Activated naive CD8-positive, alpha-beta T cell (primary cell): ENCODE data around the gene SCAP.
A peak's percentile ranks its signal among the peaks of the same experiment; 100 is the strongest.
"Not testable (repeated sequence)": the region's sequence is repeated elsewhere in the genome, so short reads cannot be mapped to it uniquely, and the experiment has no call there.

ENCODE experiments used
- H3K27ac Mint-ChIP-seq: one replicate; pipeline ENCODE4 v1.8.0; 2021; ENCODE audit warnings: mixed read lengths
- H3K27me3 Mint-ChIP-seq: one replicate; pipeline ENCODE4 v1.8.0; 2021; ENCODE audit warnings: mixed read lengths
- H3K36me3 Mint-ChIP-seq: one replicate; pipeline ENCODE4 v1.8.0; 2021; ENCODE audit warnings: mixed read lengths
- H3K4me1 Mint-ChIP-seq: one replicate; pipeline ENCODE4 v1.8.0; 2021; ENCODE audit warnings: low read depth, mixed read lengths
- H3K4me3 Mint-ChIP-seq: one replicate; pipeline ENCODE4 v1.8.0; 2021; ENCODE audit warnings: mild to moderate bottlenecking, mixed read lengths
- H3K9me3 Mint-ChIP-seq: one replicate; pipeline ENCODE4 v1.8.0; 2021; ENCODE audit warnings: low read depth, mixed read lengths

SCAP gene

GRCh38 chr3:47468315-47468714 is 7.4 kb downstream of the SCAP start:
- not testable (repeated sequence) for H3K9me3 Mint-ChIP-seq, H3K27me3 Mint-ChIP-seq, H3K4me3 Mint-ChIP-seq, H3K27ac Mint-ChIP-seq
- peaks cover 31% of the 10 kb centered on the region for H3K4me1 Mint-ChIP-seq
- peaks cover 14% of the 10 kb centered on the region for H3K36me3 Mint-ChIP-seq

- Mint-ChIP-seq H3K27me3 (no peaks in the 10 kb centered on the region), H3K27ac (no peak overlapping the region), H3K36me3 (peaks cover 19% of the 10 kb centered on the region), H3K4me1 (peaks cover 27% of the 10 kb centered on the region), H3K4me3 (no peak overlapping the region), H3K9me3 (peaks cover under 1% of the 10 kb centered on the region)
These were observed 11.2 kb downstream of the SCAP start for GRCh38 chr3:47464588-47464987.

- not testable (repeated sequence) for H3K9me3 Mint-ChIP-seq, H3K27me3 Mint-ChIP-seq, H3K27ac Mint-ChIP-seq, H3K4me3 Mint-ChIP-seq
- peaks cover 38% of the 10 kb centered on the region for H3K4me1 Mint-ChIP-seq
- peaks cover 14% of the 10 kb centered on the region for H3K36me3 Mint-ChIP-seq
These were observed 16.1 kb downstream of the SCAP start for GRCh38 chr3:47459534-47460085.

- H3K9me3 Mint-ChIP-seq = peaks cover 5% of the 10 kb centered on the region
- no peaks in the 10 kb centered on the region for H3K27me3 Mint-ChIP-seq
- H3K4me3 Mint-ChIP-seq = no peak overlapping the region
- peaks cover 41% of the 10 kb centered on the region for H3K4me1 Mint-ChIP-seq
- H3K36me3 Mint-ChIP-seq = peaks cover 10% of the 10 kb centered on the region
- H3K27ac Mint-ChIP-seq = no peak overlapping the region
These were observed 18.8 kb downstream of the SCAP start for GRCh38 chr3:47456984-47457383.

DNA sequence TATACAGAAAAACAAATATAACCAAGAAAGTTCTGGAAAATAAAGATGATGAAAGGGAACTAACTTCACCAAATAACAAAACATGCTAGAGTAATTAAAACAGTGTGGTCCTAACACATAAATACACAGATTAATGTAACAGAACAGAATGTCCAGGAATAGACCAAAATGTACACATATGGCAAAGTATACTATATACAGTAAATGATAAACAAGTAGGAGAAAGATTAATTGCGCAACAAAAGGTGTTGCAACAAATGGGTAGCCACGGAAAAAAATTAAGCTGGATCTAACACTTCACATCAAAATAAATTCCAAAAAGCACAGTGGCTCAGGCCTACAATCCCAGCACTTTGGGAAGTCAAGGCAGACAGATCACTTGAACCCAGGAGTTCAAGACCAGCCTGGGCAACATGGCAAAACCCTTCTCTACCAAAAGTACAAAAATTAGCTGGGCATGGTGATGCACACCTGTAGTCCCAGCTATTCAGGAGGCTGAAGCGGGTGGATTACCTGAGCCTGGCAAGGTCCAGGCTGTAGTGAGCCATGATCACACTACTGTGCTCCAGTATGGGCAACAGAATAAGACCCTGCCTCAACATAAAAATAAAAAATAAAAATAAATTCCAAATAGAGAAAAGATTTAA is 19.8 kb downstream of the SCAP start:
- Mint-ChIP-seq H3K4me1 (peaks cover 46% of the 10 kb centered on the region), H3K36me3 (peaks cover 12% of the 10 kb centered on the region), H3K9me3 (peaks cover 5% of the 10 kb centered on the region), H3K27ac (no peak overlapping the region), H3K4me3 (no peak overlapping the region), H3K27me3 (no peaks in the 10 kb centered on the region)

DNA sequence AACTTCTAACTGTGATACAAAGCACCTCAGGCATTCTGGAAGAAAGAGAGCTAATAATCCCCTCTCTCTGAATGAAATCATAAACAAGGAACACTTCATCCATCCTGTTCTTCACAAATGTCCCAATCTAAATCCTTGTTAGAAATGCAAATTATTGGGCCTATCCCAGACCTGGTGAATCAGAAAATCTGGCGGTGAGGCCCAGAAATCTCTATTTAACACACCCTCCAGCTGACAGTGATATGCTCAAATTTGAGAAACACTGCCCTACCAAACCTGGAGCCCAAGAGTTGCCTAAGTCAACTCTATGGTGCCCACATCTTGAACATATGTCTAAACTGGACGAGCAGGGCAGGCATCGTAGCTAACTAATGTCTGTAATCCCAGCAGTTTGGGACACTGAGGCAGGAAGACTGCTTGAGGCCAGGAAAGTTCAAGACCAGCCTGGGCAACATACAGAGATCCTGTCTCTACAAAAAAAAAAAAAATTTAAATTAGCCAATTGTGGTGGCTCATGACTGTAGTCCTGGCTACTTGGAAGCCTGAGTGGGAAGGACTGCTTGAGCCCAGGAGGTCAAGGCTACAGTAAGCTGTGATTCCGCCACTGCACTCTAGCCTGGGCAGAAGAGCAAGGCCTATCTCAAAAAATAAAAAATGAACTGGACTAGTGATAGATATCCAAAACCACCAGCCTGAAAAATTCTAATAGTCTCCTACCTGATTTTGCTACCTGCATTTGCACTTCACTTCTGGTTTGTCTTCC is 23.1 kb downstream of the SCAP start:
- H3K4me1 Mint-ChIP-seq = peaks cover 51% of the 10 kb centered on the region
- H3K27me3 Mint-ChIP-seq = no peaks in the 10 kb centered on the region
- no peak overlapping the region for H3K27ac Mint-ChIP-seq
- H3K4me3 Mint-ChIP-seq = no peak overlapping the region
- peaks cover 6% of the 10 kb centered on the region for H3K9me3 Mint-ChIP-seq
- peaks cover 16% of the 10 kb centered on the region for H3K36me3 Mint-ChIP-seq

- Mint-ChIP-seq H3K4me3 (no peak overlapping the region), H3K9me3 (peaks cover 6% of the 10 kb centered on the region), H3K27ac (peak overlapping the region; percentile 4), H3K27me3 (no peaks in the 10 kb centered on the region), H3K36me3 (peaks cover 5% of the 10 kb centered on the region), H3K4me1 (peaks cover 13% of the 10 kb centered on the region)
These were observed 31.6 kb downstream of the SCAP start for GRCh38 chr3:47444103-47444502.

- H3K27ac Mint-ChIP-seq = peak overlapping the region; percentile 4
These were observed 32.1 kb downstream of the SCAP start for GRCh38 chr3:47443611-47443995.

GRCh38 chr3:47441796-47442551 is 33.8 kb downstream of the SCAP start:
- no peaks in the 10 kb centered on the region for H3K27me3 Mint-ChIP-seq
- peaks cover 2% of the 10 kb centered on the region for H3K36me3 Mint-ChIP-seq
- no peak overlapping the region for H3K4me3 Mint-ChIP-seq
- H3K9me3 Mint-ChIP-seq = no peaks in the 10 kb centered on the region
- peaks cover 7% of the 10 kb centered on the region for H3K4me1 Mint-ChIP-seq
- peak overlapping the region; percentile 28 for H3K27ac Mint-ChIP-seq

More at GRCh38 chr3:47443611-47443995, 32.1 kb downstream of the SCAP start:
- Mint-ChIP-seq H3K27me3 (no peaks in the 10 kb centered on the region), H3K36me3 (peaks cover 7% of the 10 kb centered on the region), H3K9me3 (peaks cover 6% of the 10 kb centered on the region), H3K4me1 (peaks cover 13% of the 10 kb centered on the region), H3K4me3 (no peak overlapping the region)

- H3K9me3 Mint-ChIP-seq = no peaks in the 10 kb centered on the region
- peaks cover 7% of the 10 kb centered on the region for H3K4me1 Mint-ChIP-seq
- no peak overlapping the region for H3K4me3 Mint-ChIP-seq
- no peak overlapping the region for H3K27ac Mint-ChIP-seq
- peaks cover 2% of the 10 kb centered on the region for H3K36me3 Mint-ChIP-seq
- no peaks in the 10 kb centered on the region for H3K27me3 Mint-ChIP-seq
These were observed 35.6 kb downstream of the SCAP start for GRCh38 chr3:47440131-47440530.

DNA sequence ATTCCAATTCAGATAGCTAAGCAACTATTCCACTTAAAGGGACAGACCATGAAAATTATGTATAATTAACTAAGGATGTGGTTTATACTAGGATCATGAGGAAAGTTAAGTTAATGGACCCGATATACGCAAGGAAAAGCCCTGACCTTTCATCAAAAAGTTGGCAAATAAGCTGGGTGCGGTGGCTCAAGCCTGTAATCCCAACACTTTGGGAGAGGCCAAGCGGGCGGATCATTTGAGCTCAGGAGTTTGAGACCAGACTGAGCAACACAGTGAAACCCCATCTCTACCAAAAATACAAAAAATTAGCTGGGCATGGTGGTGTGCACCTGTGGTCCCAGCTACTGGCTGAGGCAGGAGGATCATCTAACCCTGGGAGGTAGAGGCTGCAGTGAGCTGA is 39.6 kb downstream of the SCAP start:
- Mint-ChIP-seq H3K36me3 (peaks cover 13% of the 10 kb centered on the region), H3K27ac (no peak overlapping the region), H3K9me3 (no peaks in the 10 kb centered on the region), H3K27me3 (no peaks in the 10 kb centered on the region), H3K4me1 (peaks cover 1% of the 10 kb centered on the region), H3K4me3 (no peak overlapping the region)

DNA sequence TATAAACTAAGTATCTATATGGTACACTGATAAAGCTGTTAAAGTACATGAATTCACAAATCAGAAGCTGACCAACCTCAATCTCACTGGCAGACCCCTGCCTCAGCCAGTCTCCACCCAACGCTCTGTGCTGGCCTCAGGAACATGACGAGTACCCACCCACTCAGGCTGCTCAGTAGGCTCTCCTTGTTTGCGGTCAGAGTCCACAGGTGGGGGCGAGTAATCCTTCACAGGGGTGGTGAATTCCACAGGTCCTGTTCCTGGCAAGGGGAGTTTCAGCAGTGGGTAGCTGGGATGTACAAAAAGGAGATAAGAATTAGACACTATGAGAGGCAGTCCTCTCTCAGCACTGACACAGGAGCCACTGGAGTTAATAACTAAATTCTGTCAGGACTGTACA is 40.9 kb downstream of the SCAP start:
- peaks cover 3% of the 10 kb centered on the region for H3K4me1 Mint-ChIP-seq
- H3K27ac Mint-ChIP-seq = no peak overlapping the region
- no peak overlapping the region for H3K4me3 Mint-ChIP-seq
- H3K9me3 Mint-ChIP-seq = no peaks in the 10 kb centered on the region
- H3K36me3 Mint-ChIP-seq = peaks cover 13% of the 10 kb centered on the region
- no peaks in the 10 kb centered on the region for H3K27me3 Mint-ChIP-seq

- no peaks in the 10 kb centered on the region for H3K9me3 Mint-ChIP-seq
- peaks cover 3% of the 10 kb centered on the region for H3K4me1 Mint-ChIP-seq
- peaks cover 12% of the 10 kb centered on the region for H3K36me3 Mint-ChIP-seq
- no peaks in the 10 kb centered on the region for H3K27me3 Mint-ChIP-seq
- no peak overlapping the region for H3K4me3 Mint-ChIP-seq
- H3K27ac Mint-ChIP-seq = no peak overlapping the region
These were observed 41.9 kb downstream of the SCAP start for GRCh38 chr3:47433796-47434195.

DNA sequence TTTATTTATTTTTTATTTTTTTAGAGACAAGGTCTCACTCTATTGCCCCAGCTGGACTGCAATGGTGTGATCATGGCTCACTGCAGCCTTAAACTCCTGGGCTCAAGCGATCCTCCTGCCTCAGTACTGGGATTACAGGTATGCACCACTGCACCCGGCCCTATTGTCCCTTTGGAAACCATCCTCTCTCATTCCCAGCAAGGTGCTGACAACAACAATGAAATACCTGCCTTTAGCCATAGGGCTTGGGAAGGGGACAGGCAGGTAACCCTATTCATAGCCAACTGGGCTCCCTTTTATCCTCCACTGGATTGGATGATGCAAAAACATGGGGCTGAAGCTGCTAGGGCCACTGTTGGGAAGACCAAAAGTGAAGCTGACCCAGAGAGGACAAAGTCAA is 43.1 kb downstream of the SCAP start:
- Mint-ChIP-seq H3K36me3 (peaks cover 11% of the 10 kb centered on the region), H3K4me3 (no peak overlapping the region), H3K27ac (no peak overlapping the region), H3K9me3 (no peaks in the 10 kb centered on the region), H3K4me1 (peaks cover 3% of the 10 kb centered on the region), H3K27me3 (no peaks in the 10 kb centered on the region)

DNA sequence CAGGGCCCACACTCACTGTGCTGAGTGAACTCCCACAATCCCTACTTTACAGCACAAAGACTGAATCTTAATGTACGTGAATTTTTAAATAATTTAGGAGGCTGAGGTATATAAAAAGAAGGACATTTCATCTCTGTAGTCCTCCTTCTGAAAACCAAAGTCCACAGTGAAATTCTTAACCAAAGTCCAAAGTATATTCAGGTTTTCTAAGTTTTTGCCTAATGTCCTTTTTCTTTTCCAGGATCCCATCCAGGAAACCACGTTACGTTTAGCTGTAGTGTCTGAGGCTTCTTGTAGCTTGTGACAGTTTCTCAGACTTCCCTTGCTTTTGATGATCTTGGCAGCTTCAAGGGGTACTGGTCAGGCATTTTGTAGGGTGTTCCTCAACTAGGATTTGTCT is 44.5 kb downstream of the SCAP start:
- Mint-ChIP-seq H3K4me3 (no peak overlapping the region), H3K27me3 (no peaks in the 10 kb centered on the region), H3K9me3 (no peaks in the 10 kb centered on the region), H3K27ac (peak overlapping the region; percentile 66), H3K36me3 (peaks cover 11% of the 10 kb centered on the region), H3K4me1 (peaks cover 3% of the 10 kb centered on the region)
